ENCODE measurements around the gene CDH13. TPM values are rescaled to one million over a fixed set of nuclear protein-coding genes. Genes with fewer than 3 reads are reported as not detected.

CDH13 gene
- total RNA-seq, 2 experiments from 2014 or later = not detected

GRCh38 chr16:83508295-83508694 lies 881.5 kb downstream of the CDH13 start:
- intact Hi-C loops (cut with micrococcal nuclease; ENCODE audit: unreplicated experiment) = no loop called here
- ChIA-PET POLR2A (no interaction called here), CTCF (ENCODE audit: unreplicated experiment) (no interaction called here)
- H3K36me3 ChIP-seq (ENCODE audit: insufficient read depth, low read length) = no peaks in the 10 kb centered on the region
- no peaks in the 10 kb centered on the region for H4K20me1 ChIP-seq (ENCODE audit: insufficient read depth, low read length)
- no peak overlapping the region for H3K4me3 ChIP-seq (ENCODE audit: low read depth, low read length, poor library complexity, severe bottlenecking)
- H3K27ac ChIP-seq (ENCODE audit: low read depth, low read length, poor library complexity, severe bottlenecking) = no peak overlapping the region
- no peak overlapping the region for H3K4me2 ChIP-seq (ENCODE audit: low read length)
- TF ChIP-seq EZH2phosphoT487 (IDR thresholded peaks at IDR 0.05; ENCODE audit: borderline replicate concordance, low read depth, low read length) (no peak), CTCF (conservative IDR thresholded peaks at IDR 0.05; ENCODE audit: low read length) (no peak)
- no peaks in the 10 kb centered on the region for H3K9me2 ChIP-seq (ENCODE audit: insufficient read depth, low read length)
- no peaks in the 10 kb centered on the region for H3K79me2 ChIP-seq (ENCODE audit: insufficient read depth, low read depth, low read length)
- H3K4me1 ChIP-seq (ENCODE audit: insufficient read depth, low read length, poor library complexity, severe bottlenecking) = no peaks in the 10 kb centered on the region
- no peak for DNase-seq (ENCODE audit: low spot score)
- BruUV-seq (replicated peaks) = no TSS peak
- no peak overlapping the region for H2AFZ ChIP-seq (ENCODE audit: low read length)
- H3K9me3 ChIP-seq (ENCODE audit: low read length) = no peaks in the 10 kb centered on the region

GRCh38 chr16:83509316-83509715 lies 882.5 kb downstream of the CDH13 start:
- no peaks in the 10 kb centered on the region for H4K20me1 ChIP-seq (ENCODE audit: insufficient read depth, low read length)
- POLR2A ChIA-PET = no interaction called here
- BruUV-seq (replicated peaks) = no TSS peak

GRCh38 chr16:83510906-83511305 lies 884.1 kb downstream of the CDH13 start:
- no peak overlapping the region for H3K4me3 ChIP-seq (ENCODE audit: low read depth, low read length, poor library complexity, severe bottlenecking)
- no peaks in the 10 kb centered on the region for H3K79me2 ChIP-seq (ENCODE audit: insufficient read depth, low read depth, low read length)
- no peak overlapping the region for H2AFZ ChIP-seq (ENCODE audit: low read length)
- intact Hi-C loops (cut with micrococcal nuclease; ENCODE audit: unreplicated experiment) = no loop called here
- POLR2A ChIA-PET = no interaction called here
- no peaks in the 10 kb centered on the region for H3K9me3 ChIP-seq (ENCODE audit: low read length)
- no peaks in the 10 kb centered on the region for H4K20me1 ChIP-seq (ENCODE audit: insufficient read depth, low read length)
- BruUV-seq (replicated peaks) = no TSS peak
- no peak for TF ChIP-seq CTCF (conservative IDR thresholded peaks at IDR 0.05; ENCODE audit: low read length)
- no peak for TF ChIP-seq EZH2phosphoT487 (IDR thresholded peaks at IDR 0.05; ENCODE audit: borderline replicate concordance, low read depth, low read length)
- CTCF ChIA-PET (ENCODE audit: unreplicated experiment) = no interaction called here
- H3K4me1 ChIP-seq (ENCODE audit: insufficient read depth, low read length, poor library complexity, severe bottlenecking) = no peaks in the 10 kb centered on the region
- no peaks in the 10 kb centered on the region for H3K9me2 ChIP-seq (ENCODE audit: insufficient read depth, low read length)
- no peaks in the 10 kb centered on the region for H3K36me3 ChIP-seq (ENCODE audit: insufficient read depth, low read length)
- DNase-seq (ENCODE audit: low spot score) = no peak
- H3K27ac ChIP-seq (ENCODE audit: low read depth, low read length, poor library complexity, severe bottlenecking) = no peak overlapping the region
- H3K4me2 ChIP-seq (ENCODE audit: low read length) = no peak overlapping the region

More at GRCh38 chr16:83509316-83509715, 882.5 kb downstream of the CDH13 start:
- intact Hi-C loops (cut with micrococcal nuclease; ENCODE audit: unreplicated experiment) = no loop called here
- CTCF ChIA-PET (ENCODE audit: unreplicated experiment) = no interaction called here
- no peak overlapping the region for H3K4me3 ChIP-seq (ENCODE audit: low read depth, low read length, poor library complexity, severe bottlenecking)
- H3K4me1 ChIP-seq (ENCODE audit: insufficient read depth, low read length, poor library complexity, severe bottlenecking) = no peaks in the 10 kb centered on the region
- no peak overlapping the region for H3K4me2 ChIP-seq (ENCODE audit: low read length)
- H2AFZ ChIP-seq (ENCODE audit: low read length) = no peak overlapping the region
- H3K9me3 ChIP-seq (ENCODE audit: low read length) = no peaks in the 10 kb centered on the region
- H3K36me3 ChIP-seq (ENCODE audit: insufficient read depth, low read length) = no peaks in the 10 kb centered on the region
- H3K9me2 ChIP-seq (ENCODE audit: insufficient read depth, low read length) = no peaks in the 10 kb centered on the region
- H3K79me2 ChIP-seq (ENCODE audit: insufficient read depth, low read depth, low read length) = no peaks in the 10 kb centered on the region
- TF ChIP-seq CTCF (conservative IDR thresholded peaks at IDR 0.05; ENCODE audit: low read length) = no peak
- H3K27ac ChIP-seq (ENCODE audit: low read depth, low read length, poor library complexity, severe bottlenecking) = no peak overlapping the region
- DNase-seq (ENCODE audit: low spot score) = no peak

All from OCI-LY7 (cell line).